SW 1271 (cell line): ENCODE data around the gene PDE6D.
"Not testable (repeated sequence)": the region's sequence is repeated elsewhere in the genome, so short reads cannot be mapped to it uniquely, and the experiment has no call there.

Source experiments
- DNase-seq, 2 experiments: peaks; one replicate each; lab custom pipeline; 2025; lab: John Stamatoyannopoulos, UW

PDE6D gene

GRCh38 chr2:231769170-231770136 lies 11.6 kb downstream of the PDE6D start:
- DNase-seq, result no peak

- DNase-seq, result no peak
These were observed 15.6 kb downstream of the PDE6D start for GRCh38 chr2:231765496-231765929.

DNA sequence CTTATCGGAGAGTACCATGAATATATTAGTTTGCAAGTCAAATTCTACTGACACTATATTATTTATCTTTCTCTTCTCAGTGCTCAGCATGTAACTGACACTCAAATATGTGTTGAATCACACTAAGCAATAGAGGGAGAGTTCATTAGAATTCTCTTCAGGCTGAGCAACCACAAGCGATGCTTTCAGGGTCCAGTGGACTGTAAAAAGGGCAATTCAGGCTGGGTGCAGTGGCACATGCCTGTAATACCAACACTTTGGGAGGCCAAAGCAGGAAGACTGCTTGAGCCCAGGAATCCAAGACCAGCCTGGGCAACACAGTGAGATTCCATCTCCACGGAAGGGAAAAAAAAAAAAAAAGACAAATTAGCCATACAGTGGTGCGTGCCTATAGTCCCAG lies 16.3 kb downstream of the PDE6D start:
- DNase-seq, result no peak

DNA sequence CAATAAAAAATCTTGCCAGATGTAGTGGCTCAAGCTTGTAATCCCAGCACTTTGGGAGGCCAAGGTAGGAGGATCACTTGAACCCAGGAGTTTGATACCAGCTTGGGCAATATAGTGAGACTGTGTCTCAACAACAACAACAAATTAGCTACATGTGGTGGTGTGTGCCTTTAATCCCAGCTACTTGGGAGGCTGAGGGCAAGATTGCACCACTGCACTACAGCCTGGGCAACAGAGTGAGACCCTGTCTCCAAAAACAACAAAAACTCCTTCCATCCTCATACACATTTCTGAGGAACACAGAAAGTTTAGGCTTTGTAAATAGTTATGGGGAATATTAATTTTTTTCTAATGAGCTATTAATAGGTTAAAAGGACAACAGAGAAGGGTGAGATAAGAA lies 17.0 kb downstream of the PDE6D start:
- no peak for DNase-seq

DNA sequence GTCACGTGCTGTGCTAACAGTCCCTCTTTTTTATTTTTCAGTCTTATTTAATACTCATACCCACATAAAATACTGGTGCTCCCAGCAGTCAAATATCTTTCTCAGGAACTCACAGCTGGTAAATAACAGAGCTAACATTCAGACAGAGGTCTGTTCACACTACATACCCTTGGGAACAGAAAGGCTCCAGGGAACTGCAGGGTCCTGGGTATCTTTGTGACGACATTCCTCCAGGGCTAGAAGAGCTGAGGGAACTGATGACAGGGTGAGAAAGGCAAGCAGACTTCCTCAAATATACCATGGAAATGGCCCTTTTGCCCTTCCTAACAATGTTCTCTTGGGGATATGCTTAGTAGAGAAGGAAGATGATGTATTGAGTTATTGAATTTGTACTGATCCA lies 19.3 kb downstream of the PDE6D start:
- DNase-seq, result no peak

GRCh38 chr2:231752061-231752460 lies 29.0 kb downstream of the PDE6D start:
- no peak for DNase-seq

DNA sequence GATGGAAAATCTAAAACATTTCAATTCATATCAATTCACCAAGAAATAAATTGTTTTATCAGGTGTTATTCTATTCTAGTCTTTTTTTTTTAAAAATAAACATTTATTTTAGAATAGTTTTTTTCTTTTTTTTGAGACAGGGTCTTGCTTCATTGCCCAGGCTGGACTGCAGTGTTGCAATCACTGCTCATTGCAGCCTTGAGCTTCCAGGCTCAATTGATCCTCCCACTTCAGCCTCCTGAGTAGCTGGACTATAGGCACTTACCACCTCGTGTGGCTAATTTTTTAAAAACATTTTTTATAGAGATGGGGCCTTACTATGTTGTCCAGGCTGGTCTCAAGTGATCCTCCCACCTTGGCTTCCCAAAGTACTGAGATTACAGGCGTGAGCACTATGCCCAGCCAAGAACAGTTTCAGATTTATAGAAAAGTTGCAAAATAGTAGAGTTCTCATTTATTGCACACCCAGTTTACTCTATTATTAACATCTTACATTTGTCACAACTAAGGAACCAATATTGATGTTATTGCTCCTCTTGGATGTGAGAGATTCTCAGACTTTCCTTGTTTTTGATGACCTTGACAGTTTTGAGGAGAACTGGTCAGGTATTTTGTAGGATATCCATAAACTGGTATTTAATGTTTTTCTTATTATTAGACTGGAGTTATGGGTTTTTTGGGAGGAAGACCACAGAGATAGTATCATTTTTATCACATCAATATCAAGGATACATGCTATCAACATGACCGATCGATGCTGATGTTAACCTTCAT lies 29.9 kb downstream of the PDE6D start:
- no peak for DNase-seq

GRCh38 chr2:231749016-231749415 lies 32.1 kb downstream of the PDE6D start:
- not testable (repeated sequence) for DNase-seq

- DNase-seq, result not testable (repeated sequence)
These were observed 32.8 kb downstream of the PDE6D start for GRCh38 chr2:231748153-231748896.

GRCh38 chr2:231745303-231746038 lies 35.6 kb downstream of the PDE6D start:
- no peak for DNase-seq

- DNase-seq, result no peak
These were observed 37.5 kb downstream of the PDE6D start for GRCh38 chr2:231743376-231744116.

- no peak for DNase-seq
These were observed 43.3 kb downstream of the PDE6D start for GRCh38 chr2:231737761-231738160.

DNA sequence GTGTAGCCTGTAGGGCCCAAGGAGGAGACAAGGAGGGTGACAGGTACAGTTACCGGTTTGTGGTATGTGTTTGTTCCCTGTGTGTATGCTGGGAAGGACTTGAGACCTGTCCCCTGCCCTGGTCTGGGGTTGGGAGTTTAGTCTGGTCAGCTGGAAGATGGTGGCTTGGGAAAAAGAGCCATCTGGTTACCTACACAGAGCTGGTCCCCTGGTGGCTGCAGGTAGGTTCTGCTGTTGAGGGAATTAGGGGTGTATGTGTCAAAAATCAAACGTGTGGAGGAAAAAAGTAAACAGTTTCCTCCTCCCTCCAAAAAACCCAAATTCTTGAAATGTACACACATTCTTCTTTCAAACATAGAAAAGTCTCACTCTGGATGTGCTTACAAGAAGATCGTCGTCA lies 48.5 kb downstream of the PDE6D start:
- DNase-seq, result no peak

GRCh38 chr2:231727621-231728020 lies 53.5 kb downstream of the PDE6D start:
- no peak for DNase-seq

GRCh38 chr2:231726276-231726675 lies 54.8 kb downstream of the PDE6D start:
- DNase-seq, result no peak

- DNase-seq, result no peak
These were observed 55.6 kb downstream of the PDE6D start for GRCh38 chr2:231725476-231725875.

DNA sequence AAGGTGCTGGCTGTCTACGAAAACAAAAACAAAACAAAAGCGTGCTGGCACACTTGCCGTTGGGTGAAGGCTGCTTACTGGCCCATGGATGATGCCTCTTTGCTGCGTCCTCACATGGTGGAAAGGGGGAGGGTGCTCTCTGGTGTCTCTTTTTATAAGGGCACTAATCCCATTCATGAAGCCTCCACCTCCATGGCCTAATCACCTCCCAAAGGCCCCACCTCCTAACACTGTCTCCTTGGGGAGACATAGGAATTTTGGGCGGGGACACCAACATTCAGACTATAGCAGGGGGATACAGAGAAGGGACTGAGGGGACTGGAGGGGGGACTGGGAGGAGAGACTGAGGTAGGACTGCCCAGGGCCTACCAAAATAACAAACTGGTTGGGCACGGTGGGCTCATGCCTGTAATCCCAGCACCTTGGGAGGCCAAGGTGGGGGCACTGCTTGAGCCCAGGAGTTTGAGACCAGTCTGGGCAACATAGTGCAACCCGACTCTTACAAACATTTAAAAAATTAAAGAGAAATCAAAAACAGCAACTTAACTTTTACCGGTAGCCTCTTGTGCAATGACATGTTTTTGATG lies 58.3 kb downstream of the PDE6D start:
- no peak for DNase-seq

DNA sequence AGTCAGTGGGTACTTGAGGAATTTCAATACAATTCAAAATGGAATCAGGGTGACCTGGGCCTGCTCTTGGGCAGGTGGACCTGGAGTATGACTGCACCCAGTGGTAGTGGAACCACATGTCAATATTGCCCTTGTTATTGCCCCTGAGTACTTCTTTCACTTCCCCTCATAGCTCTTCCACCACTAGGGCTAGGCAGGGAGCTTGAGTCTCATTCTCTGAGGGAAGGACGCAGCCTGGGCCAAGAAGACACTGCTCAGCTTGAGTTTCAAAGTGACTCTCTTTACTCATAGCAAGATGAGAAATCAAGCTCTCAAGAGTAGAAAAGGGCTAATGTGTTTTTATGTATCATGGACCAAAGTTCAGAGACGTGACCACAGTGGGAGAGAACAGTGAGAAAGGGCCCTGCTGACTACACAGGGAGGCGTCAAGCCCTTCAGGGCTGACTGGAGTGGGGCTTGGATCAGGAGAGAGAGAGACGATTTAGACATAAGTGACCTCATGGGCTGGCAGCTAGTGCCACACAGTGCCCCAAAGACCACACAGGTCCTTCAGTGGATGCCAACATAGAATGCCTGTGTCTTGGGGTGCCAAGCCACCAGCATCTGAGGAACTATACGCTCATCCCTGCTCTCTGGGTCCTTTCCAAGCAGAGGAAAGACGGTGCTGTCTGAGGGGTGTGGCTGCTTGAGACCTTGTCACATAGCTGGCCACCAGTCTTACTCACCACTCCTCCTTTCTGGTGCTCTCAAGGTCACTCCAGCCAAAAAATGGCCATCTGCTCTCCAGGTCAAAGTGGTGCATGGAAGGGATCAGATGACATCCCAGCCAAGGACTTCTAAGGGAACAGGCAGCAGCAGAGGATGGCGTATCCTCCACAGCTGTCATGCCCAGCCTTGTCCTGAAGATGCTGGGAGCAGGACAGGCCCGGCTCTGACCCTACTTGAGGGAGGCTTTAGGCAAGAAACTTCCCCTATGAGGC lies 59.8 kb downstream of the PDE6D start:
- DNase-seq, result no peak

DNA sequence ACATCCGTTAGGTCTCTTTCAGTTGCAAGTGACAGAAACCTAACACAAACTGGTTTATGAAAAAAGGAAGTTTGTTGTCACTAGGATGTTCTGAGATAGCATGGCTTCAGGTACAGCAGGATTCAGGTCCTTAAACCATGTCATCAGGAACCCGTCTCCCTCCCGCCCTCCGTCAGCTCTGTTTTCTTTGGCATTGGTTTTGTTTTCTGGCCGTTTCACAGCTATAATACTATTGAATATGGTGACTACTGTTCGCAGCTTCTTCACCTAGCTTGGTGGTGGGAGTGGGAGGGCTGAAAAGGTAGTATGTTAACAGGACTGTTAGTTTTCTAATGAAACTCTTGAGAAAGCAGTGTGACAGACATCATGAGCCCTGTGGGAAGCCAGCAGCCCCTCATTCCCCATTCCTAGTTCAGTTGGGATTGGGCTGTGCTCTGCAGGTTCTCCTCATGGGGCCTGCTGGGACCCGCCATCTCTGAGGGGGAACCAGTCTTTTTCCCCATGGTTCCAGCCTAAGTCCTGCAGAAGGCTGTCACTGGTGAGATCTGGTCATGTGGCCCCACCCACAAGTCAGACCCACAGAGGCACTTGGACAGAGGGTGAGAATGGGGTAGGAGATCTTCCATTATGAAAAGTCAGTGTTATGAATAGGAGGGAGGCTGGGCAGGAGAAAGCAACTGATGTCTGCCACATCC lies 60.6 kb downstream of the PDE6D start:
- no peak for DNase-seq
